RWPE2 (cell line): ENCODE results near the gene NEK5.
"Not testable (repeated sequence)": the region's sequence is repeated elsewhere in the genome, so short reads cannot be mapped to it uniquely, and the experiment has no call there.

Experiments
- ATAC-seq: fragments of 200-7000 bp; cut with Tn5 transposase; 3 replicates; pipeline ENCODE4 v1.9.1; 2021; ENCODE audit warnings: low read depth
- DNase-seq: peaks from one replicate; pipeline ENCODE4 v3.0.0-alpha.2; 2020; ENCODE audit warnings: low spot score
- H3K27ac ChIP-seq: fragments of 450-650 bp; 2 replicates; pipeline ENCODE4 v1.5.1; 2017; ENCODE audit warnings: mild to moderate bottlenecking; ENCODE audit not compliant: poor library complexity, severe bottlenecking
- H3K27me3 ChIP-seq: fragments of 250-450 bp; sonication (Bioruptor Pico); 2 replicates; pipeline ENCODE4 v1.5.1; 2021; ENCODE audit warnings: mild to moderate bottlenecking, moderate library complexity; ENCODE audit not compliant: insufficient read depth, poor library complexity, severe bottlenecking
- H3K36me3 ChIP-seq: fragments of 250-450 bp; sonication (Bioruptor Pico); 2 replicates; pipeline ENCODE4 v1.5.1; 2020; ENCODE audit warnings: low read depth, mild to moderate bottlenecking, moderate library complexity
- H3K4me1 ChIP-seq: fragments of 250-450 bp; sonication (Bioruptor Pico); 2 replicates; pipeline ENCODE4 v1.5.1; 2021; ENCODE audit warnings: mild to moderate bottlenecking, moderate library complexity; ENCODE audit not compliant: insufficient read depth, poor library complexity, severe bottlenecking
- H3K4me3 ChIP-seq: fragments of 250-450 bp; sonication (Bioruptor Pico); 2 replicates; pipeline ENCODE4 v1.5.1; 2021; ENCODE audit warnings: mild to moderate bottlenecking, moderate library complexity; ENCODE audit not compliant: severe bottlenecking
- H3K9me3 ChIP-seq: fragments of 250-450 bp; sonication (Bioruptor Pico); 2 replicates; pipeline ENCODE4 v1.5.1; 2021; ENCODE audit warnings: mild to moderate bottlenecking, moderate library complexity; ENCODE audit not compliant: severe bottlenecking
- CTCF ChIP-seq: fragments of 450-650 bp; IDR thresholded peaks from one replicate; pipeline ENCODE4 v1.5.1; 2017; ENCODE audit warnings: mild to moderate bottlenecking, moderate library complexity; ENCODE audit not compliant: poor library complexity, severe bottlenecking

NEK5 gene

DNA sequence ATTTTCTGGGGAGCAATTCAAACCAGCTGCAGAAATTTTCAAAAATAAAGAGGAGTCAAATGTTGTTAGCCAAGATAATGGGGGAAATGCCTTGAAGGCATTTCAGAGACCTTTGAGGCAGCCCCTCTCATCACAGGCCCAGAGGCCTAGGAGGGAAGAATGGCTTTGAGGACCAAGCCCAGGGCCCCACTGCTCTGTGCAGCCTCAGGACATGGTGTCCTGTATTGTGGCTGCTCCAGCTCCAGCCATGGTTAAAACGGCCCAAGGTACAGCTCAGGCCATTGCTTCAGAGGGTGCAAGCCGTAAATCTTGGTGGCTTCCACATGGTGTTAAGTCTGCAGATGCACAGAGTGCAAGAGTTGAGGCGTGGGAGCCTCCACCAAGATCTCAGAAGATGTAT, 32.1 kb downstream of the NEK5 start:
- no peak for ATAC-seq
- no peak overlapping the region for H3K4me3 ChIP-seq
- DNase-seq = no peak
- no peaks in the 10 kb centered on the region for H3K36me3 ChIP-seq
- H3K4me1 ChIP-seq = no peaks in the 10 kb centered on the region
- no peaks in the 10 kb centered on the region for H3K27me3 ChIP-seq
- H3K9me3 ChIP-seq = no peaks in the 10 kb centered on the region
- H3K27ac ChIP-seq = no peak overlapping the region
- no peak for TF ChIP-seq CTCF

GRCh38 chr13:52096062-52096461, 32.8 kb downstream of the NEK5 start:
- Histone ChIP-seq H3K9me3 (no peaks in the 10 kb centered on the region), H3K4me3 (no peak overlapping the region), H3K4me1 (no peaks in the 10 kb centered on the region), H3K36me3 (no peaks in the 10 kb centered on the region), H3K27me3 (no peaks in the 10 kb centered on the region), H3K27ac (no peak overlapping the region)
- DNase-seq (no peak), ATAC-seq (no peak)
- TF ChIP-seq CTCF = no peak

- TF ChIP-seq CTCF = no peak
- no peak overlapping the region for H3K27ac ChIP-seq
- no peak overlapping the region for H3K4me3 ChIP-seq
- no peaks in the 10 kb centered on the region for H3K27me3 ChIP-seq
- DNase-seq (no peak), ATAC-seq (no peak)
- H3K36me3 ChIP-seq = no peaks in the 10 kb centered on the region
- no peaks in the 10 kb centered on the region for H3K9me3 ChIP-seq
- no peaks in the 10 kb centered on the region for H3K4me1 ChIP-seq
These were observed 36.8 kb downstream of the NEK5 start for GRCh38 chr13:52092087-52092486.

- TF ChIP-seq CTCF = no peak
- no peaks in the 10 kb centered on the region for H3K27me3 ChIP-seq
- DNase-seq (no peak), ATAC-seq (no peak)
- no peaks in the 10 kb centered on the region for H3K36me3 ChIP-seq
- H3K27ac ChIP-seq = no peak overlapping the region
- no peaks in the 10 kb centered on the region for H3K9me3 ChIP-seq
- no peaks in the 10 kb centered on the region for H3K4me1 ChIP-seq
- no peak overlapping the region for H3K4me3 ChIP-seq
These were observed 37.4 kb downstream of the NEK5 start for GRCh38 chr13:52091473-52091872.

DNA sequence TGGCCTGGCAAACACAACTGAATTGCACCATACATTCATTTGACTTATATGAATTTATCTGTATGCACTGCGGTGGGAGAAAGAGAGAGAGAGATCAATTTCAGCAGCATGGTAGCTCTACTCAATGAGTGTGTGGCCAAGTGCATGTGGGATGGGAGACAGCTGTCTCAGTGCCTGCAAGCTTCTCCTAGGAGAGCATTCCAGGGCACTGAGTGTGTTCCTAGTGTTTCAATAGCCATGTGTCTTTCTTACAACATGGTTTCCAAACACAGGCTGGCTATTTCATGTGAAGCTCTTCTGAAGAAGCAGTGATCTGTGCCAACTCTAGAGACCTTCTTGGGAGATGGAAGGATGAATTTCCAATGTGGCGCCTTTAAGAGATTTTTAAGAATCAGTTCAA, 43.5 kb downstream of the NEK5 start:
- Histone ChIP-seq H3K27ac (no peak overlapping the region), H3K4me1 (no peaks in the 10 kb centered on the region), H3K9me3 (no peaks in the 10 kb centered on the region), H3K36me3 (no peaks in the 10 kb centered on the region), H3K27me3 (no peaks in the 10 kb centered on the region), H3K4me3 (no peak overlapping the region)
- ATAC-seq = peak; percentile 62
- no peak for DNase-seq
- no peak for TF ChIP-seq CTCF

GRCh38 chr13:52084981-52085380, 43.9 kb downstream of the NEK5 start:
- H3K9me3 ChIP-seq, ATAC-seq, H3K27me3 ChIP-seq, H3K36me3 ChIP-seq, H3K4me3 ChIP-seq, H3K4me1 ChIP-seq, DNase-seq, H3K27ac ChIP-seq: not testable (repeated sequence)
